NCI-H446 treated with DMSO at 0.1 percent for 48 hours (cell line): Measurements from ENCODE around the gene PLSCR5.

Experiments
- DNase-seq: peaks from one replicate; lab custom pipeline; 2025; lab: John Stamatoyannopoulos, UW

The PLSCR5 gene, protein sequence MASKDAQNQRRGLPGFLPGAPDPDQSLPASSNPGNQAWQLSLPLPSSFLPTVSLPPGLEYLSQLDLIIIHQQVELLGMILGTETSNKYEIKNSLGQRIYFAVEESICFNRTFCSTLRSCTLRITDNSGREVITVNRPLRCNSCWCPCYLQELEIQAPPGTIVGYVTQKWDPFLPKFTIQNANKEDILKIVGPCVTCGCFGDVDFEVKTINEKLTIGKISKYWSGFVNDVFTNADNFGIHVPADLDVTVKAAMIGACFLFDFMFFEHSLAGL

DNA sequence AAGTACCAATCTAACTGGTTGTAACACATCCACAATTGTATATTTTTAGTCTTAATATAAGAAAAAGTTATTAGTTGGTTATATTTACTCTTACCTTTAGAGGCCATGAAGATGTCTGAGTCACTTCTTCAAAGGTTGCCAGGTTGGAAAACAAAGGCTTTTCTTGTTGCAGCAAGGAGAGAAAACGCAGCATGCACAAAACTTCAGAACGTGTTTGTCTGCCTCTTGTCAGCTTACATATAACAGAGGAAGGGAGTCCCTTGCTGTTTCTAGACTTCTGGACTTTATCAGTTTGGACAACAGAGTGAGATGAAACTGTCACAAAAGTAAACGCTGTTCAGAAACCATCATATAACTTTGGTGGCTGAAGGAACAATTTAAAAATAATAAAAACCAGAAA lies at the start of gene PLSCR5:
Gene PLSCR5 (minus strand): TSS at position 241 of the 400 bp plus-strand sequence. CDS start 134 bp downstream, at position 107.
- DNase-seq: no peak

DNA sequence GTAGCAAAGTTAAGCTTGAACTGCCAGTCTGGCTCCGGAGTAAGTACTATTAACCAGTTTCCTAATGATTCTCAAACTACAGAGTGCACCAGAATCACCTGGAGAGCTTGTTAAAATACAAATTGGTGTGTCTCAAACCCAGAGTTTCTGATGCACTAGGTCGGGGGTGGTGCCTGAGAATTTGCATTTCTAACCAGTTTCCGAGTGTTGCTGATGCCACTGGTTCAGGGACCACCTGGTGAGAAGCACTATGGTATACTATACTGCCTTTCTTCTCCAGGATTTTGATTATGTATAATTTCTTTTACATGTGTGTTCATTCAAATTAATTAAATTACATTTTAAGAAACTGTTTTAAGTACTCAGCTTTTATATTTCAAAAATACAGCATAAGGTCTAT lies 48.8 kb upstream of the PLSCR5 start:
- DNase-seq: no peak

DNA sequence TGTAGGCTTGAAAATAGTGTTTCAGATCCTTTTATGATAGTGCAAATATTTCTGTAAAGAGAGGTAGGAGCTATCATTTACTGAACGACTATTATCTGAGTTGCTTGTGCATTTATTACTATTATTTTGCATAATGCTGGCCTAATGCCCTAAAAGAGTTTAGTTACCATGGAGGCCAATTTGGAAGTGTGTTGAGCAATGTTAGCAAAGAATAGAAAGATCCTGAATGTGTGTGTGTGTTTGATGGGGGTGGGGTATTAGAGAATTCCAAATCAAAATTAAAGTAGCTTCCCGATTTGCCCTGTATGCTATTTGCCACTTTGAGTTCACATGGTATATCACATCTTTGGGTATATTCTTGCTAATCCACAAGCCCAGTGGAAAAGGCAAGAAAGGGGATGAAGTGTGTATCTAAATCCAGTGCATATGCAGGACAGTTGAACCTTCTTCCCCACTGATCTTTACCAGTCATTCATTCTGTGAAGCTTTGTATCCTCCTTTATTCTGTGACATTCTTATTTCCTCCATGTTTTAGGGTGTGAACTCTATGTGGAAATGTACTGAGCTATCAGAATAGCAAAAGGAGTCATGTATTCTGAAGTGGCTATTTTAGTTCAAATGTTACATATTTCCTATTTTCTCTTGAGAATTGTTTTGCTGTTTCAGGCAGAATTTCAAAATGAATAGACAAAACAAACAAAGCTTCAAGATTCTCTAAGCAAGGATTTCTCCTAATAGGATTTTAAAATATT lies 45.7 kb upstream of the PLSCR5 start:
- DNase-seq: no peak

DNA sequence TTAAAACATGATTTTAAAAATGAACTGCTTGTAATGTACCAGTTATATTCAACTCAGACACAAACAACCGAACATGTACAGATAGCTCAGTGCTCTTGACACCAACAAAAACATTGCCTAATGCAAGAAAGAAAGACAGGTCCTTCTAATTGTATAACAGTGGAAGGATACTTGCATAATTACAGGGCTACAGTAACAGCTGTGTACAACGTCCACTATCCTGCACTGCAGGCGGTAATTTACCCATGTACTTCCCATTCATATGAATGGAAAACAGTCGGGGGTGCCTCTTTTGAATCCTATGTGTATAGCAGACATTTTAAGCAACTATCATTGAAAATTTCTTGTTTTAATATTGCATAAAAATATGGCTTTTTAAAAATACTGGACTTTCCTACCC lies 41.1 kb upstream of the PLSCR5 start:
- no peak for DNase-seq

DNA sequence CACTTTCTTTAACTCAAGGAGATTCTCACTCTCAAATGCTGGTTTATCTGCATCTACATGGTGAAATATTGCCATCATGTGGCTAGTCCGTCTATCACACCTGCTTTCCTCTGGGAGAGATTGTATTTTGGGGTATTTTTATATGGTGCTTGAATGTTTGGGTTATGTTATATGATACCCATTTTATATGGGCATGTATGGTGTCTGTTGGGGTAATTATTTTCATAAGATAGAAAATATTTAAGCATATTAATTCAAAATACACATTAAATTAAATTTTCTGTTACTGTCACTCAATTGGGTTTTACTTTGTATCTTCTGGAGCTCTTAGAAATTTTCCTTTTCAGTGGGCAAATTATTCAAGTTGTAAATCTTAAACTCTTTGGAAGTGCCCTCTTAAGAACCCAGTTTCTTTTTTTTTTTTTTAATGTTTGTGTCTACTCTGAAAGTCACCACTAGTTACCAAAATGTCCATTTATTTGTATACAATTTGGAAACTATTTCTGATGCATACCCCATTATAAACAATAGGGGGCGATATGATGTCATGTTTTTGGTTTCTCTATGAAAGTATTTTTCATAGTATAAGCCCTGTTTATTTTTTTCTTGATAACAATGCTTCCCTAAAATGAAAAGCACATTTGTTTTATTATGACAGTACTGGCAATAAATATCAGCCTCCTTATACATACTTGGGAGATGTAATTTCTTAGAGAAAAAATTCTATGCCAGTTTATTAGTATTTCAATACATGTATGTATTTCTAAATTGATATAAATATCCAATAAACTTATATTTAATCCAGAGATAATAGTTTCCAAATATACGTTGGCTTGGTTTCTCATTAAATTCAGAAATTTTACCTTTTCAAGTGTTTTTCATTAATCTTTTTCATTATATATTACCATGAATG lies 36.1 kb upstream of the PLSCR5 start:
- DNase-seq: peak; percentile 22

GRCh38 chr3:146640361-146640760 lies 35.2 kb upstream of the PLSCR5 start:
- no peak for DNase-seq

GRCh38 chr3:146638718-146639117 lies 33.6 kb upstream of the PLSCR5 start:
- no peak for DNase-seq

DNA sequence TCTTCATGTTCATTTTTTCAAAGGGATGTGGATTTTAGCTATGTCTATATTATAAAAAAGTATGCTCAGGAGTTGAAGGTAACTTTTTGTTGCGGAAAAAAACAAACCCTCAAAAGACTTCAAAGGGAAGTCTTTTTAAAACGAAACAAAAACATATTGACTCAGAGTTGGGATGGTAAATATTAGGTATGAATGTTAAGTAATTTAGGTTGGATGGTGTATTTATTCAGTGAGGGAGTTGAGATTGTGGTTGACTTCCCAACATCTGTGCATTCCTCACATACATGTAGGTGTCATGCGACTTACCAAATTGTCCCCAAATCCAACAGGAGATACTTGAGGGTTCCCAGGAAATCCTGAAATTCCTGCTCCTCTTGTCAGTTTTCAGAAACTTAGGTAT lies 32.7 kb upstream of the PLSCR5 start:
- DNase-seq: no peak

DNA sequence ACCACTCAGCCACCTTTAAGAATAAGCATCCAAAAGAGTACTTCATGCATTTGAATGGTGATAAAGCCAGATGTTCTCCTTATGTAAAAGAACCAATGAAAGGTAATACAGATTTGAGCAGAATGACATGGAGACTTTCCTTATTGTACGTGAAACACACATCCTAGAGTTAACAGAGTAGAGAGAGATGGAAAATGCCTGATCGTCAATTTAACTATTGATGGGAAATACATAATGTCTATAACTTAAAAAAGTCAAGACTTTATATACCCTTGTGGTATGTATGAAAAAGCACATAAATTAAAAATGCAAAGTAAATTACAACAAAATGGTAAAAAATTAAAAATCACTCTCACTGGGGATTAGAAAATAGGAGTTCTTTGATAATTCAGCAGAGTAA lies 31.7 kb upstream of the PLSCR5 start:
- no peak for DNase-seq

DNA sequence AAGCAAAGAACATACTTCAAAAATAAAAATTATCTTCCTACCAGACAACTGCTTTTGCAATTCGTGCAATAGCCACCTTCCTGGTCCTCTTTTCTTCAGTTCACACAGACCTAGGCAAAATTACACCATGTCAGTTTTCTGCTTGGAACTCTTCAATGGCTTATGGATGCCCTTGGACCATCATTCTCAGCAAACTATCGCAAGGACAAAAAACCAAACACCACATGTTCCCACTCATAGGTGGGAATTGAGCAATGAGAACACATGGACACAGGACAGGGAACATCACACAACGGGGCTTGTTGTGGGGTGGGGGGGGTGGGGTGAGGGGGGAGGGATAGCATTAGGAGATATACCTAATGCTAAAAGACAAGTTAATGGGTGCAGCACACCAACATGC lies 29.2 kb upstream of the PLSCR5 start:
- no peak for DNase-seq

DNA sequence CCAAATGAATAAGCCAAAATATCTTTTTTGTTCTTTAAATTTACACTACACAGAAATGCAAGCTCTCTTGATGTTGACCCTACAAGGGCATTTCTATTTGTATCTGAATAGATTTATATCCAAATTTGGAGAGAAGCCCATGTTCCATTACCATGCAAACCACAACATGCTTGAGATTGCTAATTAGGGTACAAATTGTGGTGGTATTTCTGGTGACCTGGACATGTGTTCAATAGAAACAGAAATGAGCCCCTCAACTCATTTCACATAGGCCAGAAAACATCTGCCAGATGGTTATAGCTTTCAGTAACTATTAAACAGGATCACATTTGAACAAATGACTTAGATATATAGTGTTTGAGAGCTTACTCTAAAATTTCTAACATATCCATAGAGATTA lies 23.5 kb upstream of the PLSCR5 start:
- no peak for DNase-seq

GRCh38 chr3:146626403-146627122 lies 21.4 kb upstream of the PLSCR5 start:
- DNase-seq: no peak

DNA sequence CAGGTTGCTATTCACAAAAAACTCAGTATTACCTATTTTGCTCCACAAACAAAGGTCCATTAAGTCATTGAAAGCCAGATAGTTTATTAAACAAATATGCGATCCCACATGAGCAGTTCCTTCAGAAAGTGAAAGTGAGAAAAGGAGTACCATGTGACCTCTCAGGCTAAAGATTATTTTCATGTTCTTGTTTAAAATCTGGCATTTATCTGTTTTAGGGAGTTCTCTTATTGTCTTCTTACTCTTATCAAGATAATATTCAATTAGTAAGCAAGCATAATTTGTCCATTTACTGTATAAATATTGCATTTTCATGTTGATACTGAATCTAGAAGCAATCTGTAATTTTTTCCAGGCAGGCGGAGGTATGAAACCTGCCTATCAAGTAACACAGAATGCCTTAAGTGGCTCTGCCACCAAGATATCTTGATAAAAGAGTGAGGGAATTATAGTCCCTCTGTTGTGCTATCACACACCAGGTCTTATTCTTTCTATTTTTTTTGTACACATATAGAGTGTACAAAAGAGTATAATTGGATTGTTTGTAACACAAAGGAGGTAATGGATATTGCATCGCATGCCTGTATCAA lies 20.1 kb upstream of the PLSCR5 start:
- no peak for DNase-seq

DNA sequence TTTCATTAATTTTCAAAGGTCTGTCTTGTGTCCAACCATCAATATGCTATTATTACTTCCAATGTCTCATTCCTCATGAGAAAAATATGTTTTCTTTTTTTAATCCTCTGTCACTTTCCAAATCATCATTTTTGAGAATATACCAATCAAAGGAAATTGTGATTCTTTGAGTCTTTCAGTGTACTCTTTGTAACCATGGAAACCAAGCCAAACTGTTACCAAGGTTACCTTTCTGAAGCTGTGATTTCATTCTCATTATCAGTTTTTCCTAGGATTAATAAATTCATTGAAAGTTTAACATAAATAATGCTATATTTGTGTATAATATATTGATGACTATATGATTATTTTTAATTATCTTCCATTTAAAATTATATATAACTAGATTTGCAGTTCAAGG lies 16.6 kb upstream of the PLSCR5 start:
- DNase-seq: no peak

DNA sequence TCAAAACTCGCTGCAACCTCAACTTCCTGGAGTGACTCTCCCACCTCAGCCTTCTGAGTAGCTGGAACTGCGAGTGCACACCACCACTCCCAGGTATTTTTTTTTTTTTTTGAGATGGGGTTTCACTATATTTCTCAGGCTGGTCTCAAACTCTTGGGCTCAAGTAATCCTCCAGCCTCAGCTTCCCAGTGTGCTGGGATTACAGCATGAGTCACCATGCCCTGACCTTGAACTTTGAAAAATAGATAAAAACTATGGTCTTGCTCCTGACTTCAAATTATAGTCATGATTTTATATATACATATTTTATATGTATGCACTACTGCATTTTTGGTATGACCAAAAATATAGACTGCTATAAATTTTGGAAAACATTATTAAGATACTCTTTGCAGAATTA lies 6.9 kb upstream of the PLSCR5 start:
- DNase-seq: no peak

DNA sequence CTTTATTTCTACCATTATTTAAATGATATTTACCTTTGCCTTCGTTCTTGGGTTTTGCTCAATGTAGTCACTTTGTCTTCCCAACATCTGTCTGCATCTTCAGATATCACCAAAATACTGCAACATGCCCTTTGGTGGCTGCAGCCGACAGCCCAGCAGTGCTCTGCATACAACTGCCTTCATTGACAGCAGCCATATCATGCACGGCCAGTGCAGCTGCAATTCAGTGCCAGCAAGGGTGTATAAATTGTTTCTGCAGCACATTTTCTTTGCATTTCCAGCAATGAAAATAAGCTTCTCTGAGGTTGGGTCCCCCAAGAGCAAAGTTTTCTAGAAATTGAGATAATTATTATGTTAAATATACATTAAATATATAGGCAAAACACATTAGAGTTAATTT lies 6.0 kb upstream of the PLSCR5 start:
- DNase-seq: no peak

- DNase-seq: peak; percentile 10
Observed at GRCh38 chr3:146598535-146598934, 6.6 kb downstream of the PLSCR5 start.

- no peak for DNase-seq
Observed at GRCh38 chr3:146594843-146595482, 10.2 kb downstream of the PLSCR5 start.

DNA sequence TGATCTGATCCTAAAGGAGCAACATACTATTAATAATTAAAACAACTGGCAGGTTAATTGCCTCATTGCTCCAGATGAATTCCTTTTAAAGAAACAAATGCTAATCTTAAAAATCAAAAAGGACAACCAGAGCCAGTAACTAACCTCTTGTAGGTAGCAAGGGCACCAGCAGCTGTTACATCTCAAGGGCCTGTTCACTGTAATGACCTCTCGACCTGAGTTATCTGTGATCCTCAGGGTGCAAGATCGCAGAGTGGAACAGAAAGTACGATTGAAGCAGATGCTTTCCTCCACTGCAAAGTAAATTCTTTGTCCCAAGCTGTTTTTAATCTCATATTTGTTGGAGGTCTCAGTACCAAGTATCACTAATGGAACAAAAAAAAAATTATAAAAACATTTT lies 11.4 kb downstream of the PLSCR5 start:
- no peak for DNase-seq

DNA sequence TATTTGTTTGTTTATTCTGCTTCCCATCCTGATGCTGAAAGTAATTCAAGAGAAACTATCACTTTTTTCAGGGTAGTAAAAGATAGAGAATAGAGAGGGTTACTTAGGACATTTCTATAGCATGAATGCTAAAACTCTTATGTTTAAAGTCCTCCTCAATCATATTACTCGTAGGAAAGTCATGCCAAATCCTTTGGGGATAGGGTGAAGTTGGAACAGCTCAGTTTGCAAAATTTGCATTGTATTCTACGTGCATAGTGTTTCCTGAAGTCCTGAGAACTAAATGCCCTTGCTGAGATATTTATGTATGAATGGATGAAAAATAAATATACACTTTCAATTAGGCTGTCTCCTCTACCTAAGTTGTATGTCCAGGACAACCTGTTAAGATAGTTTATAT lies 14.6 kb downstream of the PLSCR5 start:
- no peak for DNase-seq

DNA sequence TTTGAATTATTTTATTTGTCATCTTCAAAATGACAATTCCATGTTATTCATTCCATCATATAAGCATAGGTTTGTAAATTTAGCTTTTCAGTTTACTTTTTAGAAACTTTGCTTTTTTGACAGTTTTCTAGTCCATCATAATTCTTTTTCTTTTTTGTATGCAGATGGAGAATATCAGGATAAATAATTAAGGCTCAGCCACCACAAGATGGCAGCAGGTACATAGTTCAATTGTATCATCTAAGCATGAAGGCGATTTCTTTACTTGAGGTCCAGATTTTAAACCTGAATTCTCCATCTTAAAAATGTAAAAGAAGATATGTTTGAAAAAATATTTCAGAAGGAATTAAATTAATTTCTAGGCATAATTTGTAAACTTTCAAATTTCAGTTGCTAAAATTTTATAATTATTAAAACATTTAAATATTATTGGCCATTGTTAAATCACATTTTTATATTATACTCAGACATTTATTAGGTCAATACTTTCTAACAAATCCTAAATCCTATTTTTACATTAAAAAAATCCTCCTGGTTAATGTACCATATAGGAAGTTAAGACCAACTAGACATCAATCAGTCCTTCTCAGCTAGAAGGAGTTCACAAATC lies 15.1 kb downstream of the PLSCR5 start:
- DNase-seq: no peak
